Colon (tissue), 2 donors: ENCODE data around the gene FSD2.
"Not testable (repeated sequence)": the region's sequence is repeated elsewhere in the genome, so short reads cannot be mapped to it uniquely, and the experiment has no call there.

Source experiments
- FAIRE-seq: peaks from 2 replicates; lab custom pipeline; 2012; peaks lifted over from hg19 to GRCh38; lab: Jason Lieb, UNC
- donor health status: control.
- donor health status: control.

Gene FSD2

GRCh38 chr15:82792068-82792467 is 13.8 kb downstream of the FSD2 start:
- FAIRE-seq = no peak

DNA sequence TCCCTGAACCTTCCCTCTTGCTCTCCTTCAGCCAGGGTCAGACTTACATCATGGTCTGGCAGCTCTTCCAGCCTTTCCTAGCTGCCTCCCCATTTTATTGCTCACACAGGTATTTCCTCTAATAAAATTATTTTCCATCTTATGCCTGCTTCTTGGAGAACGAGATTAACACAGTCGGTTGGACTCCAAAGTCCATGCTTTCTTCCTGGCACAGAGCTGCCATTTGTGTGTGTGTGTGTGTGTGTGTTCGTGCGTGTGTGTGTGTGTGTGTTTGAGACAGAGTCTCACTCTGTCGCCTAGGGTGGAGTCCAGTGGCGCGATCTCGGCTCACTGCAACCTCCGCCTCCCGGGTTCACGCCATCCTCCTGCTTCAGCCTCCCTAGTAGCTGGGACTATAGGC is 15.5 kb downstream of the FSD2 start:
- no peak for FAIRE-seq

DNA sequence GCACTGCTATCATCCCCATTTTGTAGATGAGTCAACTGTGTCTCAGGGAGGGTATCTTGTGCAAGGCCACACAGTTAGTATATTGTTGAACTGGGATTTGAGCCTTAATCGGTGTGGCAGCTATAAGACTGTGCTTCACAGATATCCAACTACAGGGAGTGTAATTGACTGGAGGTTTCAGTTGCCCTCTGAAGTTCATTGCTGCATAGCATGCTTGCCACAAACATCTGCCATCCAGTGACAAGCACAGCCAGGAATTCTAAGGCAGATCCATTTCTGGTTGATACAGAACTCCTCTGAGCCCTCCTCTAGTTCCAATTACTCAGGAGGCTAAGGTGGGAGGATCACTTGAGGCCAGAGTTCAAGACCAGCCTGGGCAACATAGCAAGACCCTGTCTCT is 16.4 kb downstream of the FSD2 start:
- FAIRE-seq = no peak

DNA sequence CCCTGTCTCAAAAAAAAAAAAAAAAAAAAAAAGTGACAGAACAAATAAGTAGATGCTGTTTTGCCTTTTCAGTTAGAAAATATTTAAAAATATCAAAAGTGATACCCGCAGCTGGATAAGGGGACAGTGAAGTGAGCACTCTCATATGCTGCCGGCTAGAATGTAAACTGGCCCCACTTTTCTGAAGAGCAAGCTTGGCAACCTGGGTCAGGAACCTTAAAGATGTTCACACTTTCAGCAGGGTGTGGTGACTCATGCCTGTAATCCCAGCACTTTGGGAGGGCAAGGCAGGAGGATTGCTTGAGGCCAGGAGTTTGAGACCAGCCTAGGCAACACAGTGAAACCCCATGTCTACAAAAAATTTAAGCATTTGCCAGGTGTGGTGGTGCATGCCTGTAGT is 17.4 kb downstream of the FSD2 start:
- FAIRE-seq = no peak

DNA sequence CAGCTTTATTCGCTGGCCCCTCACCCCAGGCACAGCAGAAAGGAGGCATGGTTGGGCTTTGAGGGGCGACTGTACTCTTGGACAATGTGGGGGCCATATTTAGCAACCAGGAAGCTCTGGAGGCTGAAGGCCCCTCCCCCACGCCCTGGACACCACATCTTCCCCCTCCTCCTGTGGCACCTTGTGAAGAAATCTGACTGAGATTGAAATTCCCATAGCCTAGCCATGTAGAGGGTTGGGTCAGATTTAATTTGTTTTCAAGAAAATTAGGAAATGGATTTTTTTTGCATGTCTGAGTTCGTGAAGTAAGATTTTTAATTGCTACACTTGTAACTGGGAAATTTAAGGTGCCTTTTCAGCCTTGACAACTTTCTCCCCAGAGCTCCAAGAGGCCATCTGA is 24.5 kb downstream of the FSD2 start:
- no peak for FAIRE-seq

- no peak for FAIRE-seq
Observed at GRCh38 chr15:82778755-82779154, 27.1 kb downstream of the FSD2 start.

DNA sequence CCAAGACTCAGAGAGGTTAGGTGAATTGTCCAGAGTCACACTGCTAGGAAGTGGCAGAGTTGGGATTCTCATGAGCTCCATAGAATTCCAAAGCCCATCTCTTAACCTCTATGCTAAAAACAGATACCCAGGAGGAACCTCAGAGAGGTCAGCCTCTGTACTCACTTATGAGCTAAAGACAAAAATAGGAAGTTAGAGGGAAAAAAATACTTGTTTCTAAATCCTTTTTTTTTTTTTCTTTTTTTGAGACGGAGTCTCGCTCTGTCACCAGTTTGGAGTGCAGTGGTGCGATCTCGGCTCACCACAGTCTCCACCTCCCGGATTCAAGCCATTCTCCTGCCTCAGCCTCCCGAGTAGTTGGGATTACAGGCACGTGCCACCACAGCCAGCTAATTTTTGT is 31.4 kb downstream of the FSD2 start:
- no peak for FAIRE-seq

GRCh38 chr15:82771789-82772607 is 33.9 kb downstream of the FSD2 start:
- FAIRE-seq = no peak

DNA sequence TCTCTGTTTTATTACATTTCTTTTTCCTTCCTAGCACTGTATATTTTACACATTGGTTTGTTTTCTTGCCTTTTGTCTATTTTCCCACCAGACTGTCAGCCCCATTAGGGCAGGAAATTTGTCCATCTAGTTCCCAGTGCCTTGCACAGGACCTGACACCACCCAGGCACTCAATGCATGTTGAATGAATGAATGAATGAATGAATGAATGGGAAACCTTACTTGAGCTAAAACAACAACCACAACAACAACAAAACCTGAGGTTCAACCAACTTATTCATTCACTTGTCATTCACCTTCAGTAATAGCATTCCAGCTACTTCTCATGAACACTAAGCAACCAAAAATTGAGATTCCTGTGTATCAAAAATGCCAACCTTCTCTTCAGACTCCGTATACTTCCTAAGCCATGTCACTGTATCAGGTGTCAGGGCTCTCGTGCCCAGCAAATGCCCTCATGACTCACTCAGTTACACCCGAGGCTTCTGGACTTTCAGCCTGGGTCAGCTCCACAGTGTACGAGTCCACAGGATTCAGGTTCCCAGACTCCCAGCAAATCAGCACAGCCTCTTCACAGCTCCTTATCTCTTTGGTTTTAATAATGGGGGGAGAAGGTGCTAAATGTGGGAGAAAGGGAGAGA is 37.3 kb downstream of the FSD2 start:
- no peak for FAIRE-seq

- FAIRE-seq = no peak
Observed at GRCh38 chr15:82767163-82767829, 38.6 kb downstream of the FSD2 start.

DNA sequence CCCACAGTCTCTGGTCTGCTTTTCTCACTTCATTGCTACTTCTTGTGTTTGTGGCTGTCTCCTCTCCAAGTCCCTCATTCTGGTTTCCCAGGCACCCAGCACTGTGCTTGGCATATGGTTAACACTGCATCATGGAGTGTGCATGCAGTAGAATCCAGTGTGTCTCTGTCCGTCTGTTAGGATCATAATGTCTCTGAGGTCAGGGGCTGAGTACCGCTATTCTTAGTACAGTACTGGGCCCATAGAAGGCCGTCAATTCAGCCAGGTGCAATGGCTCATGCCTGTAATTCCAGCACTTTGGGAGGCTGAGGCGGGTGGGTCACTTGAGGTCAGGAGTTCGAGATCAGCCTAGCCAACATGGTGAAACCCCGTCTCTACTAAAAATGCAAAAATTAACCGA is 39.7 kb downstream of the FSD2 start:
- FAIRE-seq = not testable (repeated sequence)

- FAIRE-seq = no peak
Observed at GRCh38 chr15:82764740-82765139, 41.1 kb downstream of the FSD2 start.

- FAIRE-seq = no peak
Observed at GRCh38 chr15:82764117-82764490, 41.8 kb downstream of the FSD2 start.

DNA sequence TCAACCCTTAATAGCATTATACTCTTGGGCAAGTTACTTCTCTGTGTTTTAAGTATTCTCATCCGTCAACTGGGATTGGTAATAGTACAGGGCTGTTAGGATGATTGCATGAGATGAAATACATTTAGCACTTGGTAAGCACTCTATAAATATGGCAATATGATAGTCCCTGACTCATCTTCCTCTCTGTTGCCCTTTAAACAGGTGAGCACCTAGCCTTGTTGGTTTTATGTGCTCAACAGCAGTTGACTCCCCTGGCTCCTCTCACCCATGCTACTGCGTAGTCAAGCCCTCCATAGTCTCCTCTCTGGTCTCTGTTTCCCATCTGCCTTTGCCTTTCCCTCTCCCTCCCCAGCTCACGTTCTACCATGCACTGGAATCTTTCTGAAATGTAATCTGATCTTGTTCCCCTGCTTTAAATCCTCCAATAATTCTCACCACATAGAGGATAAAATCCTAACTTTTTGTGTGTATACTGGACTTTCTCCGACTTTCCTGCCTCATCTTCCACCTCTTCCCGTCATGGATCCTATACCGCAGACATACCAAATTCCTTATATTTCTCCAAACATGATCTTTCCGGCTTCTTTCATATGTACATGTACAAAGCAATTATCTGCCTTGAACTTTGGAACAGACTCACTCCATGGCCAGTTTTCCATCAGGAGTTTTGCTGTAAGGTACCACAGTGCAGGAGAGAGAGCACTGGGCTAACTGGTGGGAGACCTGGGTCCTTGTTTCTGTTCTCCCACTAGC is 42.3 kb downstream of the FSD2 start:
- no peak for FAIRE-seq

DNA sequence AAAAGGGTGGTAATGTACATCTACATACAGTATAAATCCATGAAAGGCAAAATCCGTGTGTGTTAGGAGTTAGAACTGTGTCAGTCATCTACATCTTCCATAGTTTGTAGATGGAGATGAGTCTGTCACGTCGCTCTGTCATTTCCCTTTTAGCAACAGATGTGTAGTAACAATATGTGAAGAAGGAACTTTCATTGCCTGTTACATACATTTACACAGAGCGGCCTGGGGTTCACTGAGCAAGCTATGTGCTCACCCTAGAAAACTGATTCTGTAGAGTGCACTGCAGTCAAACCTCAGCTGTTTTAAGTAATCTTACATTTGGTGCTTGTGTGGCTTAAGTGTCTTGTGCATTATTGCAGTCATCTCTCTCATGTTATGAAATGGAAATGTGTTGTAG is 54.6 kb downstream of the FSD2 start:
- FAIRE-seq = no peak

DNA sequence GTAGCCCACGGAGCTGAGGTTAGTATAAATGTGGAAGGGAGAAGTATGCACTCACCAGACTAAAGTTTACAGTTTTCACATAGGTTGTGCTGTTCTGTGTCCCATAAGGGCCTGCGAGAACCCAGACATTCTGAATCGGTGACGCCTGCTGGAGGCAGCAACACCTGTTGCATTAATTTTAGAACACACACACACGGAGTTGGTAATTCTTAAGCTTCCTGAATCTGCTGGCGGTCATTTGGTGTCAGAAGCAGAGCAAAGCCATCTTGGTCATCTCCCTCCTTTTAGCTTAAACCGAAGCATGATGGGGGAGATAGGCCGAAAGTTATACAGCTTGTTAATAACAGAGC is 55.1 kb downstream of the FSD2 start:
- FAIRE-seq = no peak

DNA sequence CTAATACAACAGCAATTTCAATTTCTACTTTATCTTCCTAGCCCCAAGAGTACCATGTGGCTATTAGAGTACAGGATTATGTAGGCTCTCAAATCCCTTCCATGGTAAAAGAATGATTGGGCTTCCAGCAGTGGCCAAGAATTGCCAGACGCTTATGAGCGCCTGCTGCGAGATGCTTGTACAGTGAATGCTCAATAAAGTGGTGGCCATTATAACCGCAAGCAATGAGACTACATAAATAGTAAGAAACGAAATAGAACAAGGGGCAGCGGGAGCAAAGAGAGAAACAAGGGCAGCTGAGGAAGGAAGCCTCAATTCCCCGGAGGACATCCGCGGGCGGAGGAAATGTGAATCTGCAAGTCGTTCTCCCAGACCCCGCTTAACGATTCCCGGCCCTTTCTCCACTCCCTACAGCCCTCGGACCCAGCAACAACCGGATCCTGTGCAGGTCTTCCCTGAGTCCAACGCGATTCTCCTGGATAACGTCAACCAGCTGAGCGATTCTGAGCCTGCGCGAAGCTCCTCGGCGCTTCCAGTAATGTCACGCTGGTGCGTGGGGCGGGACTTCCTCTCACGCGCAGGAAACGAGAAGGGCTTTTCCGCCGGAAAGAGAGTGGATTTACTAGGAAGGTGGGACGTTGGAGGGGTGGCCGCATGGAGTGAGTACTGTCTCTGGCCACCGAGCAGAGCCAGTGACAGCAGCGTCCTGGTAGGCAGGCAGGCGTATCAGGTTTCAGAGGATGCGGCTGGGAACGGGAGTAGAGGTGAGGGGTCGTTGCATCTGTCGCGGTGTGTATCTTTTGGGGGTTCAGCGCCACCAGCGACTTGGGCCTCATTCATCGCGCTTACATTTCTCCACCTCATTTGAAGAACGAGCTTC is 55.7 kb downstream of the FSD2 start:
- FAIRE-seq = no peak

DNA sequence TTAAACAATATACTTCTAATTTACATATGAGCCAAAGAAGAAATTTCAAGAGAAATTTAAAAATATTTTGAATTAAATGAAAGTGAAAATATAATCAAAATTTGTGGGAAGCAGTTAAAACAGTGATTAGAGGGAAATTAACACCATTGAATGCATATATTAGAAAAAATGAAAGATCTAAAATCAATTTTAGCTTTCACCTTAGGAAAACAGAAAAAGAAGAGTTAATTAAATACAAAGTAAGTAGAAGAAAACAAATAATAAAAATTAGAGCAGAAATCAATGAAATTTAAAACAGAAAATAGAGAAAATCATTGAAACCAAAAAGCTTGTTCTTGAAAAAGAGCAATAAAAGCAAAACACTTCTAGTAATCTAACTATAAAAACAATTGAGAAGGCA is 57.6 kb downstream of the FSD2 start:
- FAIRE-seq = no peak

- no peak for FAIRE-seq
Observed at GRCh38 chr15:82743810-82744209, 62.1 kb downstream of the FSD2 start.

DNA sequence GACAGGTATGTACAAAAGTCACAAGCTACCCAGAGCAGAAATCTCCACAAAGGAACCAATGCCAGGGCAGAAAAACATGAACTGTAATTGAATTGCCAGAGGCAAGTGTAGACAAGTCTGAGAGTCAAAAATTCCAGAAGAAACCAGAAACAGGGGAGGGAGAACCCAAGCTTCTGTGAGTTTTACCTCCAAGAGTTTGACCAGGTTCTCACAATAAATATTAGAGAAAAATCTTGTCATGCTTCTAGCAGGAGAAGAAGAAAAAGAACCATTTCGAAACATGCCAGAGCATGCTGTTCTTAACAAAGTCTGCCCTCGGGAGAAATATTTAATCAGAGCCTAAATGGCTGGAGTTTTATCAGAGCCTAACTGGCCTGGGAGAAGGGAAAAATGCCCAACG is 63.7 kb downstream of the FSD2 start:
- FAIRE-seq = no peak

DNA sequence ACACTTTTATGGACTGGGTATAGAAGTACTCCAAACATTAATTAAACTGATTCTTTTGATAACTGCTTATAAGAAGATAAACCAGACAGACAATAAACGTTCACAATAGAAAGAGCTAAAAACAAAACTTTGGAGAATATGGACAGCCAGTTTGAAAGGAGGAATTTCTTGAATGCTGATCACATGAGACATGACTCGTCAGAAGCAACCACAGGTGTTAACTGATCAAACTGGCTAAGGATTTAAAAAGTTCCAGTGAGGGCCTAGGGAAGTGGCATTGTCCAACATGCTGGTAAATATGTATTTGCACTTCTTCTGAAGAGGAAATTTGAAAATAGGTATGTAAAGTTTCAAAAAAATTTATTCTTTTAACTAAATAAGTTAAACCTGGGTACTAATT is 66.8 kb downstream of the FSD2 start:
- no peak for FAIRE-seq

- FAIRE-seq = no peak
Observed at GRCh38 chr15:82737975-82738374, 67.9 kb downstream of the FSD2 start.
